GM12891 (cell line): ENCODE data around the gene DCC.

Experiments used
- POLR2A ChIP-seq: IDR thresholded peaks from 2 replicates; pipeline ENCODE4 v1.6.1; 2011; ENCODE audit warnings: low read depth, low read length, control low read depth
- POLR2AphosphoS5 ChIP-seq: IDR thresholded peaks from 2 replicates; pipeline ENCODE4 v1.6.1; 2011; ENCODE audit warnings: low read depth, low read length, control low read depth
- TAF1 ChIP-seq: IDR thresholded peaks from 2 replicates; pipeline ENCODE4 v1.6.1; 2011; ENCODE audit warnings: low read depth, low read length, control low read depth

DNA sequence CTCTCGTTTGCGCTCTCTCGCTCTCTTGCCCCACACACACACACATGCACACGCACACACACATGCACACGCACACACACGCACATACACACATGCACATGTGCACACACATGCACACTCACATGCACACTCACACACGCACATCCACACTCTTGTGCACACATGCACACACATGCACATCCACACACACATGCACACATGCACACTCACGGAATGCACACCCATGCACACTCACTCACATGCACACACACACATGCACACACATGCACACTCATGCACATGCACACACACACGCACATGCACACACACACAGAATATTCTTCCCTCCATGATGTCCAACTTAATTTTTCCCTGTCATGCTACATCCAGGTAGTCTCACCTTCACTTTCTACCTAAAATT lies 360.1 kb downstream of the DCC start:
- TF ChIP-seq POLR2A (no peak), POLR2AphosphoS5 (no peak), TAF1 (no peak)
